SK-N-MC (cell line): ENCODE data around the gene AK4.
"Not testable (repeated sequence)": the region's sequence is repeated elsewhere in the genome, so short reads cannot be mapped to it uniquely, and the experiment has no call there.

ENCODE experiments used
- DNase-seq: peaks from one replicate; pipeline ENCODE4 v3.0.0-alpha.2; 2011; ENCODE audit warnings: low read depth, low spot score
- H3K27ac ChIP-seq: fragments of 200-600 bp; sonication (generic); 2 replicates; pipeline ENCODE4 v1.5.1; 2016; ENCODE audit warnings: mixed run types
- H3K36me3 ChIP-seq: fragments of 200-600 bp; sonication (generic); 2 replicates; pipeline ENCODE4 v1.6.1; 2017; ENCODE audit warnings: antibody characterized with exemption, low read length, mixed read lengths; ENCODE audit not compliant: insufficient read depth
- H3K4me3 ChIP-seq: fragments of 200-600 bp; sonication (generic); 2 replicates; pipeline ENCODE4 v1.5.1; 2016
- H3K9ac ChIP-seq: fragments of 200-600 bp; sonication (generic); 2 replicates; pipeline ENCODE4 v1.8.0; 2017; ENCODE audit warnings: mixed run types, mixed read lengths; ENCODE audit not compliant: insufficient read length
- H3K9me3 ChIP-seq: fragments of 200-600 bp; sonication (generic); 2 replicates; pipeline ENCODE4 v1.6.1; 2017; ENCODE audit warnings: low read depth, mild to moderate bottlenecking, antibody characterized with exemption, low read length, moderate library complexity, mixed read lengths
- EZH2 ChIP-seq: fragments of 200-600 bp; sonication (generic); IDR thresholded peaks from one replicate; pipeline ENCODE4 v1.6.1; 2017; ENCODE audit warnings: antibody characterized with exemption
- FOXP2 ChIP-seq: optimal IDR thresholded peaks from 2 replicates; pipeline ENCODE3; 2011; ENCODE audit warnings: mild to moderate bottlenecking, moderate library complexity; ENCODE audit not compliant: insufficient read depth; ENCODE audit errors: extremely low read length, control extremely low read depth
- POLR2AphosphoS5 ChIP-seq: IDR thresholded peaks from 2 replicates; pipeline ENCODE4 v1.6.1; 2012; ENCODE audit warnings: mild to moderate bottlenecking, low read depth, low read length, borderline replicate concordance

Gene AK4

GRCh38 chr1:65119951-65120350, 28.1 kb upstream of the AK4 start:
- Histone ChIP-seq H3K9me3 (no peaks in the 10 kb centered on the region), H3K27ac (no peak overlapping the region), H3K36me3 (no peaks in the 10 kb centered on the region), H3K9ac (no peak overlapping the region), H3K4me3 (no peak overlapping the region)
- no peak for TF ChIP-seq EZH2
- TF ChIP-seq FOXP2: no peak
- TF ChIP-seq POLR2AphosphoS5: no peak
- no peak for DNase-seq

- H3K9ac ChIP-seq, H3K4me3 ChIP-seq, H3K27ac ChIP-seq, H3K36me3 ChIP-seq, H3K9me3 ChIP-seq, DNase-seq: not testable (repeated sequence)
Observed at GRCh38 chr1:65129104-65129503, 18.9 kb upstream of the AK4 start.

- Histone ChIP-seq H3K36me3 (no peaks in the 10 kb centered on the region), H3K4me3 (no peak overlapping the region), H3K9ac (no peak overlapping the region), H3K27ac (no peak overlapping the region), H3K9me3 (no peaks in the 10 kb centered on the region)
- no peak for DNase-seq
- TF ChIP-seq FOXP2 (no peak), EZH2 (no peak), POLR2AphosphoS5 (no peak)
Observed at GRCh38 chr1:65138524-65138923, 9.5 kb upstream of the AK4 start.

- not testable (repeated sequence) for H3K36me3 ChIP-seq, H3K9ac ChIP-seq, H3K4me3 ChIP-seq, H3K27ac ChIP-seq, H3K9me3 ChIP-seq, DNase-seq
Observed at GRCh38 chr1:65139793-65140192, 8.2 kb upstream of the AK4 start.

GRCh38 chr1:65141394-65141793, 6.6 kb upstream of the AK4 start:
- no peak overlapping the region for H3K9ac ChIP-seq
- TF ChIP-seq EZH2 (no peak), POLR2AphosphoS5 (no peak), FOXP2 (no peak)
- no peak overlapping the region for H3K4me3 ChIP-seq
- no peaks in the 10 kb centered on the region for H3K9me3 ChIP-seq
- H3K36me3 ChIP-seq: no peaks in the 10 kb centered on the region
- no peak overlapping the region for H3K27ac ChIP-seq
- no peak for DNase-seq

- no peak overlapping the region for H3K9ac ChIP-seq
- no peak overlapping the region for H3K4me3 ChIP-seq
- DNase-seq: no peak
- no peak overlapping the region for H3K27ac ChIP-seq
- TF ChIP-seq EZH2 (no peak), FOXP2 (no peak), POLR2AphosphoS5 (no peak)
- H3K36me3 ChIP-seq: no peaks in the 10 kb centered on the region
- H3K9me3 ChIP-seq: no peaks in the 10 kb centered on the region
Observed at GRCh38 chr1:65141918-65142317, 6.1 kb upstream of the AK4 start.

- H3K36me3 ChIP-seq, H3K4me3 ChIP-seq, H3K9me3 ChIP-seq, H3K9ac ChIP-seq, H3K27ac ChIP-seq, DNase-seq: not testable (repeated sequence)
Observed at GRCh38 chr1:65143112-65143658, 4.8 kb upstream of the AK4 start.

- TF ChIP-seq EZH2: no peak
- no peak for TF ChIP-seq POLR2AphosphoS5
- no peak for TF ChIP-seq FOXP2
- H3K36me3 ChIP-seq: no peaks in the 10 kb centered on the region
- no peak for DNase-seq
- H3K27ac ChIP-seq: no peak overlapping the region
- H3K9me3 ChIP-seq: no peaks in the 10 kb centered on the region
- H3K4me3 ChIP-seq: peak overlapping the region; percentile 91
- H3K9ac ChIP-seq: peak overlapping the region; percentile 59
Observed at GRCh38 chr1:65146908-65147423, 1.0 kb upstream of the AK4 start.

- Histone ChIP-seq H3K36me3 (no peaks in the 10 kb centered on the region), H3K27ac (no peak overlapping the region), H3K4me3 (peak overlapping the region; percentile 91), H3K9ac (peak overlapping the region; percentile 59), H3K9me3 (no peaks in the 10 kb centered on the region)
- TF ChIP-seq EZH2 (no peak), POLR2AphosphoS5 (no peak), FOXP2 (no peak)
- DNase-seq: no peak
Observed at GRCh38 chr1:65147424-65148177, 402 bp upstream of the AK4 start.
